Measurements from ENCODE around the gene TRIM17.
A peak's percentile ranks its signal among the peaks of the same experiment; 100 is the strongest.

TRIM17 gene

GRCh38 chr1:228366062-228366865, 50.4 kb downstream of the TRIM17 start:
- Histone ChIP-seq H3K9me3 (no peaks in the 10 kb centered on the region), H3K4me3 (no peak overlapping the region), H3K27ac (no peak overlapping the region), H3K27me3 (peaks cover 0 to 74% of the 10 kb centered on the region in 2 donors), H3K36me3 (no peaks in the 10 kb centered on the region), H3K4me1 (peaks cover 0 to 3% (median 0%) of the 10 kb centered on the region in 4 donors)
- intact Hi-C loops (cut with DNase I; ENCODE audit: low total_unique reads): no loop called here
- DNase-seq: peak; percentile 10 to 63
- TF ChIP-seq CTCF (IDR thresholded peaks at IDR 0.05): no peak

GRCh38 chr1:228365271-228366061, 51.2 kb downstream of the TRIM17 start:
- Histone ChIP-seq H3K4me1 (no peaks in the 10 kb centered on the region), H3K27ac (no peak overlapping the region), H3K36me3 (no peaks in the 10 kb centered on the region), H3K9me3 (no peaks in the 10 kb centered on the region), H3K27me3 (peaks cover 0 to 66% of the 10 kb centered on the region in 2 donors), H3K4me3 (no peak overlapping the region)
- peak; percentile 16 to 37 for DNase-seq
- intact Hi-C loops (cut with DNase I; ENCODE audit: low total_unique reads): no loop called here
- no peak for TF ChIP-seq CTCF (IDR thresholded peaks at IDR 0.05)

GRCh38 chr1:228364706-228365213, 51.9 kb downstream of the TRIM17 start:
- Histone ChIP-seq H3K27me3 (peaks cover 0 to 59% of the 10 kb centered on the region in 2 donors), H3K36me3 (no peaks in the 10 kb centered on the region), H3K27ac (no peak overlapping the region), H3K9me3 (no peaks in the 10 kb centered on the region), H3K4me3 (no peak overlapping the region), H3K4me1 (no peaks in the 10 kb centered on the region)
- intact Hi-C loops (cut with DNase I; ENCODE audit: low total_unique reads): no loop called here
- no peak for TF ChIP-seq CTCF (IDR thresholded peaks at IDR 0.05)
- peak; percentile 15 to 58 for DNase-seq

- intact Hi-C loops (cut with DNase I; ENCODE audit: low total_unique reads): no loop called here
- H3K36me3 ChIP-seq: no peaks in the 10 kb centered on the region
- TF ChIP-seq CTCF (IDR thresholded peaks at IDR 0.05): no peak
- peak; percentile 5 to 55 for DNase-seq
- H3K27ac ChIP-seq: no peak overlapping the region
- H3K4me1 ChIP-seq: no peaks in the 10 kb centered on the region
- peaks cover 0 to 55% of the 10 kb centered on the region in 2 donors for H3K27me3 ChIP-seq
- no peaks in the 10 kb centered on the region for H3K9me3 ChIP-seq
- H3K4me3 ChIP-seq: no peak overlapping the region
Measured at GRCh38 chr1:228364068-228364705, 52.5 kb downstream of the TRIM17 start.

- H3K27me3 ChIP-seq: peaks cover 0 to 50% of the 10 kb centered on the region in 2 donors
- no peaks in the 10 kb centered on the region for H3K9me3 ChIP-seq
- intact Hi-C loops (cut with DNase I; ENCODE audit: low total_unique reads): no loop called here
- no peaks in the 10 kb centered on the region for H3K4me1 ChIP-seq
- no peak for DNase-seq
- H3K36me3 ChIP-seq: no peaks in the 10 kb centered on the region
- TF ChIP-seq CTCF (IDR thresholded peaks at IDR 0.05): no peak
- no peak overlapping the region for H3K4me3 ChIP-seq
- H3K27ac ChIP-seq: no peak overlapping the region
Measured at GRCh38 chr1:228363686-228364067, 53.0 kb downstream of the TRIM17 start.

Measured in tibial artery (tissue), 4 donors.